ENCODE measurements around the gene TTC28. TPM values are rescaled to one million over a fixed set of nuclear protein-coding genes. Genes with fewer than 3 reads are reported as not detected.

Gene TTC28
- total and polyA plus RNA-seq, 2 donors (not counting 3 experiments of a cell fraction or from before 2014, with no cell fraction given), result 16.5 to 51.1 TPM

GRCh38 chr22:28418008-28418407 is 261.6 kb downstream of the TTC28 start:
- Histone ChIP-seq H3K36me3 (ENCODE audit: control insufficient read depth in 2 of 2, extremely low read depth in 1 of 2, insufficient read depth in 2 of 2, low read length in 2 of 2) (no peaks in the 10 kb centered on the region), H3K79me2 (ENCODE audit: control insufficient read depth, insufficient read depth, low read length) (no peaks in the 10 kb centered on the region), H3K4me1 (ENCODE audit: control insufficient read depth, extremely low read depth, insufficient read depth, low read length) (peaks cover 8% of the 10 kb centered on the region), H2AFZ (ENCODE audit: low read depth, low read length) (no peak overlapping the region), H3K27me3 (ENCODE audit: control insufficient read depth in 2 of 2, insufficient read depth in 2 of 2, low read length in 2 of 2) (no peaks in the 10 kb centered on the region), H3K4me3 (replicated peaks in 1 of 3; ENCODE audit: insufficient read depth in 1 of 3, low read depth in 1 of 3, low read length in 3 of 3) (no peak overlapping the region), H3K9me3 (replicated peaks; ENCODE audit: control insufficient read depth, insufficient read depth, low read length) (no peaks in the 10 kb centered on the region), H3K27ac (ENCODE audit: insufficient read depth, low read depth, low read length) (no peak overlapping the region), H3K9ac (replicated peaks; ENCODE audit: extremely low read depth, insufficient read depth, low read length) (no peak overlapping the region), H3K4me2 (ENCODE audit: insufficient read depth, low read length) (no peak overlapping the region), H3K9me1 (replicated peaks; ENCODE audit: control insufficient read depth, extremely low read depth, insufficient read depth, low read length) (no peaks in the 10 kb centered on the region), H4K20me1 (replicated peaks; ENCODE audit: control insufficient read depth, extremely low read depth, insufficient read depth, low read length) (no peaks in the 10 kb centered on the region)
- ChIA-PET CTCF (no interaction called here), POLR2A (no interaction called here)
- intact Hi-C loops (cut with micrococcal nuclease), result no loop called here
- BruUV-seq (replicated peaks), result no TSS peak
- TF ChIP-seq MAX (IDR thresholded peaks at IDR 0.05; ENCODE audit: insufficient read depth, insufficient read length) (no peak), POLR2A (IDR thresholded peaks at IDR 0.05; ENCODE audit: low read depth, low read length) (no peak), GATA2 (IDR thresholded peaks at IDR 0.05; ENCODE audit: insufficient read depth, insufficient read length, low read depth, low read length) (no peak)
- no peak for FAIRE-seq
- no peak for DNase-seq (ENCODE audit: low read depth, low spot score)
- dilution Hi-C loops (cut with MboI; ENCODE audit: extremely low pct_ligation_motif_present, low sequenced_read_pairs), result no loop called here

DNA sequence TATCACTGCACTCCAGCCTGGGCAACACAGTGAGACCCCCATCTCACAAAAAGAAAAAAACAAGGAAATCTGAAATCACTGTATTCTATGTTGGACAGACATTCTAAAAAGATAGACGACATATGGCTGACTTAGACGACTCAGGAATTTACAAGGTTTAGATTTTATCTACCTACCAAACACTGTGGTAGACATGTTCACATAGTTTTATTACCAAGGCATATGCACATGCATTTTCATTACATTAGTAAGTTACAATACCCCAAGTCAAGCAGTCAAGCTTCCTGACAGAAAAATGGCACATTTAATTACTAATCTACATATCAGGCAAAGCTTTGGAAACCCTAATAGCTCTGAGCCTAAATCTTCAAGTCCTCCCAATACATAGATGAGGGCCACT is 262.2 kb downstream of the TTC28 start:
- no peak overlapping the region for H3K9ac ChIP-seq (replicated peaks; ENCODE audit: extremely low read depth, insufficient read depth, low read length)
- no peak overlapping the region for H2AFZ ChIP-seq (ENCODE audit: low read depth, low read length)
- FAIRE-seq (no peak), DNase-seq (ENCODE audit: low read depth, low spot score) (no peak)
- H3K9me1 ChIP-seq (replicated peaks; ENCODE audit: control insufficient read depth, extremely low read depth, insufficient read depth, low read length), result no peaks in the 10 kb centered on the region
- dilution Hi-C loops (cut with MboI; ENCODE audit: extremely low pct_ligation_motif_present, low sequenced_read_pairs) (no loop called here), intact Hi-C loops (cut with micrococcal nuclease) (no loop called here)
- H3K79me2 ChIP-seq (ENCODE audit: control insufficient read depth, insufficient read depth, low read length), result no peaks in the 10 kb centered on the region
- no peak overlapping the region for H3K27ac ChIP-seq (ENCODE audit: insufficient read depth, low read depth, low read length)
- H3K36me3 ChIP-seq (ENCODE audit: control insufficient read depth in 2 of 2, extremely low read depth in 1 of 2, insufficient read depth in 2 of 2, low read length in 2 of 2), result no peaks in the 10 kb centered on the region
- TF ChIP-seq FOS (IDR thresholded peaks at IDR 0.05; ENCODE audit: borderline replicate concordance, insufficient read depth, low read length) (no peak), EZH2 (IDR thresholded peaks at IDR 0.05; ENCODE audit: borderline replicate concordance, low read depth, low read length, severe bottlenecking) (no peak), POLR2A (IDR thresholded peaks at IDR 0.05; ENCODE audit: low read depth, low read length) (no peak), GATA2 (IDR thresholded peaks at IDR 0.05; ENCODE audit: insufficient read depth, insufficient read length, low read depth, low read length) (no peak), JUN (IDR thresholded peaks at IDR 0.05; ENCODE audit: borderline replicate concordance, insufficient read depth, insufficient read length, low read depth) (no peak), MAX (IDR thresholded peaks at IDR 0.05; ENCODE audit: insufficient read depth, insufficient read length) (no peak), MYC (IDR thresholded peaks at IDR 0.05; ENCODE audit: low read depth, low read length) (no peak), POLR2AphosphoS5 (IDR thresholded peaks at IDR 0.05; ENCODE audit: insufficient read depth, low read depth, low read length) (no peak), CTCF (IDR thresholded peaks at IDR 0.05; ENCODE audit: extremely low read depth in 1 of 2, insufficient read depth in 1 of 2, low read depth in 1 of 2, low read length in 2 of 2) (no peak)
- H3K9me3 ChIP-seq (replicated peaks; ENCODE audit: control insufficient read depth, insufficient read depth, low read length), result no peaks in the 10 kb centered on the region
- no peaks in the 10 kb centered on the region for H4K20me1 ChIP-seq (replicated peaks; ENCODE audit: control insufficient read depth, extremely low read depth, insufficient read depth, low read length)
- no TSS peak for BruUV-seq (replicated peaks)
- H3K4me1 ChIP-seq (ENCODE audit: control insufficient read depth, extremely low read depth, insufficient read depth, low read length), result peaks cover 8% of the 10 kb centered on the region
- POLR2A ChIA-PET, result no interaction called here
- no peak overlapping the region for H3K4me3 ChIP-seq (replicated peaks in 1 of 3; ENCODE audit: insufficient read depth in 1 of 3, low read depth in 1 of 3, low read length in 3 of 3)
- no peaks in the 10 kb centered on the region for H3K27me3 ChIP-seq (ENCODE audit: control insufficient read depth in 2 of 2, insufficient read depth in 2 of 2, low read length in 2 of 2)
- CTCF ChIA-PET, result no interaction called here
- H3K4me2 ChIP-seq (ENCODE audit: insufficient read depth, low read length), result no peak overlapping the region

Data from endothelial cell of umbilical vein (primary cell).